Suprapubic skin (tissue), 4 donors: Measurements from ENCODE around the gene ANAPC10.

ENCODE experiments used
- POLR2A ChIP-seq, 2 donors: fragments of 450-650 bp; IDR thresholded peaks; one replicate each; pipeline ENCODE4 v1.6.1; 2017; ENCODE audit warnings: antibody characterized with exemption in 2 of 2, mild to moderate bottlenecking in 2 of 2, moderate library complexity in 2 of 2
- POLR2AphosphoS5 ChIP-seq, 3 donors: sonication (generic); formaldehyde crosslinking; IDR thresholded peaks; one replicate each; pipeline ENCODE4 v1.6.1; 2017; ENCODE audit warnings: antibody characterized with exemption in 3 of 3
- TF ChIP-seq, protein P1 (sequence below), 2 donors: fragments of 200-600 bp in 1 of 2; fragments of 450-650 bp in 1 of 2; sonication (generic) in 1 of 2; IDR thresholded peaks; one replicate each; pipeline ENCODE4 v1.5.1; 2016 to 2019; ENCODE audit warnings: antibody characterized with exemption in 2 of 2, mild to moderate bottlenecking in 1 of 2, moderate library complexity in 1 of 2

- TF ChIP-seq, protein P1, sequence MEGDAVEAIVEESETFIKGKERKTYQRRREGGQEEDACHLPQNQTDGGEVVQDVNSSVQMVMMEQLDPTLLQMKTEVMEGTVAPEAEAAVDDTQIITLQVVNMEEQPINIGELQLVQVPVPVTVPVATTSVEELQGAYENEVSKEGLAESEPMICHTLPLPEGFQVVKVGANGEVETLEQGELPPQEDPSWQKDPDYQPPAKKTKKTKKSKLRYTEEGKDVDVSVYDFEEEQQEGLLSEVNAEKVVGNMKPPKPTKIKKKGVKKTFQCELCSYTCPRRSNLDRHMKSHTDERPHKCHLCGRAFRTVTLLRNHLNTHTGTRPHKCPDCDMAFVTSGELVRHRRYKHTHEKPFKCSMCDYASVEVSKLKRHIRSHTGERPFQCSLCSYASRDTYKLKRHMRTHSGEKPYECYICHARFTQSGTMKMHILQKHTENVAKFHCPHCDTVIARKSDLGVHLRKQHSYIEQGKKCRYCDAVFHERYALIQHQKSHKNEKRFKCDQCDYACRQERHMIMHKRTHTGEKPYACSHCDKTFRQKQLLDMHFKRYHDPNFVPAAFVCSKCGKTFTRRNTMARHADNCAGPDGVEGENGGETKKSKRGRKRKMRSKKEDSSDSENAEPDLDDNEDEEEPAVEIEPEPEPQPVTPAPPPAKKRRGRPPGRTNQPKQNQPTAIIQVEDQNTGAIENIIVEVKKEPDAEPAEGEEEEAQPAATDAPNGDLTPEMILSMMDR (IDR thresholded peaks at IDR 0.05): no peak
- TF ChIP-seq POLR2A (IDR thresholded peaks at IDR 0.05): no peak
- no peak for TF ChIP-seq POLR2AphosphoS5 (IDR thresholded peaks at IDR 0.05)
These were observed 32.1 kb upstream of the ANAPC10 start for GRCh38 chr4:145130130-145130529.
